NCI-H2196 (cell line): ENCODE measurements around the gene SMC3.
"Not testable (repeated sequence)": the region's sequence is repeated elsewhere in the genome, so short reads cannot be mapped to it uniquely, and the experiment has no call there.

Experiments
- DNase-seq: peaks from one replicate; lab custom pipeline; 2025; ENCODE audit not compliant: unreplicated experiment; lab: John Stamatoyannopoulos, UW

The SMC3 gene

DNA sequence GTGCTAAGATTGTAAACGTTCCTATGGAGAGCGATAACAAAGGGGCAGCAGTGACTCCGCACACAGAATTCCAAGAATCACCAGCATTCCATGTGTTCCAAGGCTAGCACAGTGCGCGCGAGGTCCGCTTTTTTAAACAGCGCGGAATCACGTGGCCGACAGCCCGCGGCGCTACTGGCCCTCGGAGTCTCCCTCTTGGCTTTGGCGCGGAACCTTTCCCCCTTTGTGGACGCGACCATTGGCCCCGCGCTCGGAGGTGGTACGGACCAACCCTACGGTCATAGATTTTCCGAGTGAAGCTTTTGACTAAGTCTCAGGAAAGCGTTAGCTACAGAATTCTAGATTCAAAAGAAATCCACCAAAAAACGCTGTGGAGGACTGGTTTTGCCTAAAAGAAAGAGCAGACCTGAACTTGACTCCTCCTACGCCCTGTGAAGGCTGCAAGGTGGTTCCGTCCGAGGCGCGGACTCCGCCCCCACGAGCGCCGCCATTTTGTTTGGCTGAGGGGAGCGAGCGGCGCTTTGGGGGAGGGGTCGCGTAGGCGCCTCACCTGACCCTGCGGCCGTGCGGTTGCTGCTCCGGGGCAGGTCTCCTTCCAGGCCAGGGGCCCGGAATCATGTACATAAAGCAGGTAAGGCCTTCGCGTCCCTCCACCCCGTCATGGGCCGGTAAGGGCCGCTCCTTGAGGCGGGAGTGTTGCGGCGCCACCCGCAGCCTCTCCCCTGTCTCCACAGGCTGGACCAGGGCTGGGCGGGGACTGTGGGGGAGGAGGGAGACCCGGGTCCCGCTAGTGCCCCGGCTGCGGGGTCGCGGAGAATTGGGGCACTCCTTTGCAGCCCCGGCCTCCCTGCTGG lies at the start of gene SMC3:
Gene SMC3, plus strand, starts transcription at position 495 of the 854 bp plus-strand sequence. Its CDS starts 122 bp downstream, at position 617.
- DNase-seq = peak; percentile 83

DNA sequence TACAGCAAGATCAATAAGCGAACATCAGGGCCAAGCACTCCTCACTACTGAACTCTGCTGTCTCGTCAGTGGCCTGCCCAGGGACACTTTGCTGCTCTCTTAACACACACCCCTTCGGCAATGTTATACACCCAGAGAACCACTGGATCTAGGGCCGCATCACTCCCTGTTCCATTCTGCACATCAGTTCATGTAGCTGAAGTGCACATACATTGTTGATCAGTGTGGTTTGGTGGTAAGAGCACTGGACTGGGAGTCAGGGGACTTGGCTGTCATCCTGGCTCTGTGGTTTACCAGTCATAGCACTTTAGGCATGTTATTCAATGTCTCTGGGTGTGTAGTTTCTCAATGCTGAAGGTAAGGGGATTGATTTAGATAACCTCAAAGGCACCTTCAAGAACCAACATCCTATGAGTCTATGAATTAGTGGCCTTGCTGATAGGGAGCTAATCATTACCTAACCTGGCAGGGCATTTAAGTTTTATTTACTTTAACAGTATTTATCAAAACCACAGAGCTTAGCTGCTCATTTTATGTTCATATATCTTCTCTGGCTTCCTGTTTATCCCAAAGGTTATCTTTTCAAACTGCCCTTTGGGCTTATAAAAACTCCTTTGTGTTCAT lies 45.0 kb upstream of the SMC3 start:
- no peak for DNase-seq

DNA sequence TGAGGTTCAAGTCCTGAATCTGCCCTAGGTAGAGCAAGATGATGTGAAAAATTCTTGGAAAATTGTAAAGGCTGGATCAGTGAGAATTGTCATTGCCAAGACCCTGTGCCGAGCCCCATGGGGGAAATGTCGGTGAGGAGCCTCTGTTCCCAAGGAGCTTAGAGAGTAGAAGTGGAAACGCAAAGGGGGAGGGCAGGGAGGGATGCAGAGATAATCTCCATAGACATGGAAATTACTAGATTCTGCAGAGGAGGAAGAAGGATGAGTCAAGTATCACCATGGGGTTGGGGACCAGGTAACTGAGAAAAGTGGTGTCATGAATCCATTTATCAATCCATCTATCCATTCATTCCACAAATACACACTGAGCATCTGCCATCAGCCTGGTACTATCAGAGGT lies 43.8 kb upstream of the SMC3 start:
- no peak for DNase-seq

DNA sequence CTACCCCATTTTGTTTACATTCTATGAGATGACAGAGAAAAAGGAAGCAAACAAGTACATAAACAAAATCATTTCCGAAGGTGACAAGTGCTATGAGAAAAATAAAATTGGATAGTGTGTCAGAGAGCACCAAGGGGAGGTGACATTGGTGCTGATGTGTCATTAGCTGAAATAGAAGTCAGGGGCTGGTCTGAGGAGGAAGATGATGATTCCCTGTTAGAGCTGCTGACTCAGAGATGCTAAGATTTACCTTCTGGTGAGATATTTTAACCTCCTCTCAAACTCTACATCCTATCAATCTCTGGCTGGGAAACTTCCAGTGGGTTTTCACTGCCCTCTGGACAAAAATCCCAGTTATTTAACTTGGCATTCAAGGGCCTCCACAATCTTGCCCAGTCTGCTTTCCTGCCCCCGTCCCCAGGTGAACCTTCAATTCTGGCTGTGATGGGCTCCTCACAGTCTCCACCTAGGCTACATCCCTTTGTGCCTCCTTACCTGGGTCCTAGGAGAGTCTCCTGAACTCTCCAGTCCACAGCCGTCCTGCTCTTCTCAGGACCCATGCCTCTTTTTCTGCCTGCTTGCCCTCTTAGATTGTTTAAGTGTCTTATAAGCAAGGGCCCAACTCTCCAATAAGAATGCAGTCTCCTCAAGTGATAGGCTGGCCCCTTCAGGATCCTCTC lies 43.2 kb upstream of the SMC3 start:
- DNase-seq = no peak

DNA sequence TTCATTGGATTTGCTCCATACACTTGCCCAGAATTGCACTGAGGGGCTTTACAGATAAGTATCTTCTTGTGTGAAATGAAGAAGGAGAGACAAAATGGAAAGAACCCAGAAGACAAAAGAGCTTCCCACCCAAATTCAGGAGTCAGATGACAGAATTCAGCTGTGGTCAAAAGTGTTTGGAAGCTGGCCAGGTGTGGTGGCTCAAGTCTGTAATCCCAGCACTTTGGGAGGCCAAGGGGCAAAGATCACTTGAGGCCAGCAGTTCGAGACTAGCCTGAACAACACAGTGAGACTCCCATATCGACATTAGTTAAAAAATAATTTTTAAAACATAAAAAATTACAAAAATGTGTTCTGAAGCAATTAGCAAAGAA lies 42.6 kb upstream of the SMC3 start:
- DNase-seq = no peak

DNA sequence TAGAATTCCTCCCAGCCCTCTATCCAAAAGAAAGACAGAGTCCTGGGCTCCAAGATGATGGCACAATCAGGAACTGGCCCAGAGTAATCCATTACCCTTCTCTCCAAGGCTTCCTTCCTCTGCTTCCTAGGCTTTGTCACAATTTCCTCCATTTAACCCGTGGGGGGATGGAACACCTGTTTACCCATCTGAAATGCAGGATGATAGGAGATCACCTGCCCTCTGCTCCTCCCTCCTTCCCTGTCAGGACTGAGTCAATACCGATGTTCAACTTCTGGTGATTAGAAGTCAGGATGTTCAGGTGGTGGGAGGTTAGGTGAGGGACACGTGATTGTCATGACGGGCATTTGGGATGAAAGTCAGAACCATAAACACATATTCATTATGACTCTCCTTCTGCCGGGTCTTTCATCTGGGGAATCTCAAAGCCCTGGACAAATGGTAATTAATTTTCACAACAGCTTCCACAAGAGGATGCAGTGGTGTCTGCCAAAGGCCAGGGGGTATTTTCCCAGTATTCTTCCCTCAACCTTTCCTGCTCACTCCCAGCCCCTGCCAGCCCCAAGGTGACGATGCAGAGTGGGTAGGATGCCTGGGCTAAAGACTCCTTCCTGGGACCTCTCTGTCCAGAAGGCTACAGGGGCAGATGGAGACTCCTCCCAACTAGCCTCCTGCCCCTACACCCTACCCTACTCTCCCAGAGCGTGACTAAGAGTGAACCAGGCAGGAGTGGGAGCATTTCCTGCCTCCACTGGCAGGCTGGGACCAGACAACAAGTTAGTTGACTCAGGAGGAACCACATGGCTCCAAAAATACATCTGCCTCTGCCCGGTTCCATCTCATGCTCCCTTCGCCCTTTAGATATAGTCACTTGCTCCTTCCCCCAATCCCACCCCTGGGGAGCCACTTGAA lies 41.9 kb upstream of the SMC3 start:
- no peak for DNase-seq

DNA sequence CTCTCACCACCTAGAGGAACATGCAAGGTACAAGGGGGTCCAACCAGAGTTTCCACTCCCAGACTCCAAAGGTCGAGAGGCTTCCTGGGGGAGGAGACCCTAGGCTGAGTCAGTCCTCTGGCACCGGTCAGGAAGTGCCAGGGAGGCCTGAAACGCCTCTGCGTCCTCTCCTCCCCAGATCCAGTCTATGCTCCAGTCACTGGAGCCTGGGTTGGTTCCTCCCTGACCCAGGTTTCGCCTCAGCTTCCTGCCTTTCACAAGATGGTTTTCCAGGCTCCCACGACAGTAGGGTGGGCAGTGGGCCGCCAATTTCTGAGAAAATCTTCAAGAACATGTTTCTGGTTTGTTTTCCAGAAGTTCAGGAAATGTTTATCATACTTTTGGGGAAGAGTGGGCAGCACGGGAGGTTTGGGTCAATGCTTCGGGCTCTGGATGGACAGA lies 39.7 kb upstream of the SMC3 start:
- no peak for DNase-seq

DNA sequence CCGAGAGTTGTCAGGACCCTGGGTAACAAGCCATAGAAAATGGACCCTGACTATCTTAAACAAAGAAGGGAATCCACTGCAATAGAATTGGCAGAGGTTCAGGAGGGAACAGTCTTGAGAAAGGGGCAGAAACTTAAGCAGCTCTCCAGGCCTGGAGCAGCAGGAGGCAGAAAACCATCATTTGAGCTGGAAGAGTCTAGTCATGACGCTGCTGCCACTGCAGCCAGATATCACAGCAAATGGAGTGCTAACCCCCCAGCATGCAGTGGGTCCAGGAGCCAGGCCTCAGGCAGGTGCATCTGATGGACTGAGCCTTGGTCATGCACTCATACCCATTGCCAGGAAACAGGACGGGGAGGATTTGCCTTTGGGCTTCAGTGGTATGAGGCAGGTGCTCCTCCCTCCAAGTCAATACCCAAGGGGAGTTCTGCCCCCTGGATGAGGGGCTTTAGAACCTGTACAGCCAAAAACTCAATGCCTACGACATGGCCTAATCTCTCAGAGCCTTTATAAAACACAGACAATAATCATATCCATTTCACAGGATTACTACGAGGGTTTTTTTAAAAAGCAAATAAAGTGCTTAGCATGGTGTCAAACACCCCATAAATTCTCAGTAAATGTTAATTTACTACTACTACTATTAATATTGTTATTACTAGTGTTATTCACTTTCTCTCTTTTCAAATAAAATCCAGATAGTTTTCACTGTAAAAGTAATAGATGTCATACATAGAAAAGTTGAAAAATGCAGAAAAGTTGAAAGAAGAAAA lies 39.1 kb upstream of the SMC3 start:
- no peak for DNase-seq

DNA sequence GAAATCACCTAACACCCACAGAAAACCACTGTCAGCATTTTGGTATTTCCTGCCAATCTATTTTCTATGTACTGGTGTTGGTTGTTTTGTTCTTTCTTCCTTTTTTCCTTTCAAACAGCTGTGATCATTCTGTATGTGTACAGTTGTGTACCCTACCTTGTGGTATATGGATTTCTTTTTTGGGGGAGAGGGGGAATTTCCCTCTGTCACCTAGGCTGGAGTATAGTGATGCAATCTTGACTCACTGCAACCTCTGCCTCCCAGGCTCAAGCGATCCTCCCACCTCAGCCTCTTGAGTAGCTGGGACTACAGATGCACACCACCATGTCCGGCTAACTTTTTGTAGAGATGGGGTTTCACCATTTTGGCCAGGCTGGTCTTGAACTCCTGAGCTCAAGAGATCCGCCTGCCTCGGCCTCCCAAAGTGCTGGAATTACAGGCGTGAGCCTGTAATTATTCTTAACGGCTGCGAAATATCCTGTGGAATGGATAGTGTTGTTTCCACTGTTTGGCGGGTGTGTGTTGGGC lies 38.4 kb upstream of the SMC3 start:
- DNase-seq = not testable (repeated sequence)

DNA sequence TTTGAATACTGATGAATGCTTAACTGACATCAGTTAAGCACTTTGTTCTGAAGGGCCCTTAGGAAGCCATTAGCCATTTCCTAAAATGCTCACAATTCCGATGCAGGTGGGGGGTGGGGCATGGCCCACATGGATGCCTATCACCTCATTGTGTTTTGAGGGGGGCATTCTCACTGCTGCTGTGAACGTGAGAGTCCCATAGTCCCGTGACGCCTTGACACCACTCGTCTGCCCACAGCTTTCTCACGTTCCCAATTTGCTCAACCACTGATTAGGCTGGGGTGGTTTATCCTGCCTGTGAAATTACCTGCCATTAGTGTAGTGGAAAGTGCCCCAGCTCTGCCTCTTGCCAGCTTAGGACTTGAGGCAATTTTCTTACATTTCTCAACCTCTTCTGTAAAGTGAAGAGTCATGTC lies 37.9 kb upstream of the SMC3 start:
- DNase-seq = no peak

DNA sequence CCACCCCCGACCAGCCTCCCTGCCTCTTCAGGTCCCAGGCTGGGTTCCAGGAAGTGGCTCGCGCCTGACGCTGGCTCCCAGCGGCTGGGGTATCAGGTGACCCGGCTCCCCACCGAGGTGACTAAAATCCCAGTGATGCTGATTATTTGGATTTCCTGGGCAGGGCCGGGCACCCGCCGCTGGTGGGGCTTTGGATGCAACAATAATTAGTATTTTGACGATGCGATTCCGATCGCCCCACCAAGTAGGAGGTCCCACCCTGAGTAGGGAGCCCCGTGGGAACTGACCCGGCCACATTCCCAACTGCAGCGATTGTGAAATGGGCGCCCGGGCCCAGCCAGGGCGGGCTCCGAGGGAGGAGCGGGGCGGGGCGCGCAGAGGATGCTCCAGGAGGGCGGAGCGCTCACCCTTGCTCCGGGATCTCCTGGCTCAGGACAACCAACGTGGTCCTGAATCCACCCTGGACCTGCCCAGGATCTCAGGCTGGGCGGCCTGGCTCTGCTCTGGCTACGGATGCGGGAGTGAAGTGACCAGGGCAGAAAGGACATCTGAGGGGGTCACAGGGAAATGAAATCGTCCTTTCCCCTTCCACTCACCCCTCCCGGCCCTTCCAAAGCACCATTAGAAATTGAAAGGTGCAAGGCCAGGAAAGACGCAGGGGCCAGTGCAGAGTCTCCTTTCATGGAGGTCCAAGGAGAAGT lies 37.2 kb upstream of the SMC3 start:
- DNase-seq = peak; percentile 7

DNA sequence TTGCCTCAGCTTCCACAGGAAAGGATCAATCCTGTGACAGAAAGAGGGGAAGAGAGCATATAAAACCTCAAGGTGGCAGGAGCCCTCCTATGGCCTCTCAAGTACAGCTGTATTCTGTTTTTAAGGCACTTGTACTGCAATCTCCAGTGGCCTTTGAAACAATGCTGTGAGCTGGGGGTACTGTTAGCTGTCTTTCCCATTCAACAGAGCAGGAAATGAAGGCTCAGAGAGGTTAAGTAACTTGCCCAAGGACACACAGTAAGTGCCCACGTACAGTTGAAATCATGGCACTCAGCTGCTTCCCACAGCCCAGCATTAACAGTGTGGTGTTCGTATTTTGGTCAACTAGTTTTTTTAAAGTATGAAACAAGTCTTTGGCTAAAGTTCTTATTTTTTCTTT lies 35.8 kb upstream of the SMC3 start:
- DNase-seq = no peak

DNA sequence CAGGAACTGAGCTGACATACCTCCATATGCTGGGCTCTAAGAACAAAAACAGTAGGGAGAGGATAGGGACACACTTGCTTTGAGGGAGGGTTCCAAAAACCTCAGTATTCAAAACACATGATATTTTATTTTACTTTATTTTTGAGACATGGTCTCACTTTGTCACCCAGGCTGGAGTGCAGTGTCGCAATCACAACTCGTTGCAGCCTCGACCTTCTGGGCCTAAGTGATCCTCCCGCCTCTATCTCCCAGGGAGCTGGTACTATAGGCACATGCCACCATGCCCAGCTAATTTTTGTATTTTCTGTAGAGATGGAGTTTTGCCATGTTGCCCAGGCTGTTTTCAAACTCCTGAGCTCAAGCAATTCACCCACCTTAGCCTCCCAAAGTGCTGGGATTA lies 34.9 kb upstream of the SMC3 start:
- not testable (repeated sequence) for DNase-seq

DNA sequence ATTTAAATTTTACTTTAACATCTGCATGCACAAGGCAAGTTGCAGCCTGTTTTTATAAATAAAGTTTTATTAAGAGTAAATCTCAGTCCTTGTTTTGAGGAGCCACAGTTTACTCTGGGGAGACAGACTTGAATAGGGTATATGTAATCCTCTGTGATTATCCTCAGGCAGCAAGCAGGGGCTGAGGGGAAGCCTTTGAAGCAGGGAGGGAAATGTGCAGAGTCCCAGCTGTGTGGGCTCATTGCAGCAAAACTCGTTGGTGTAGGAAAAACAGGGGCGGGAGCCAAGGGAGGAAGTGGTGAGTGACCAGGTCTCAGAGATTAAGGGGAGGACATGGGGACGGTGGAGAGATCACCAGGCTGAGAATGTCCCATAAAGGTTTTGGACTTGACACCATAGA lies 34.3 kb upstream of the SMC3 start:
- DNase-seq = no peak

DNA sequence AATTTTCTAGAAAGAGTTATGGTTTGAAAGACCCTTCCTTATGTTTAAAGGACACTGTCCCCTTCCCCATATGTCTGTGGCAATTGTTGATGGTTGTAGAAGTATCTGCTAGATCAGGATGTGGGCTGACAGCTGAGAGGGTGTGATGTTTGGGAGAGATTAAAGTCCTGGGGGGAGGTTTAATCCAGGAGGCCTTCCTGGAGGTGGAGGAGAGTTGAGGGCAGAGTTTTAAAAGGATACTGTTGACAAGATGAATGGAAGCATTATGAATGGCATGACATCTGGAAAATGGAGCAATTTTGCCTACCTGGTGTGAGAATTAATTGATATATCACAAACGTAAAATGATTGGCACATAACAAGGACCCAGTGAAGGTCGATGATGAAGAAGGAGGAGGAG lies 32.9 kb upstream of the SMC3 start:
- DNase-seq = no peak

DNA sequence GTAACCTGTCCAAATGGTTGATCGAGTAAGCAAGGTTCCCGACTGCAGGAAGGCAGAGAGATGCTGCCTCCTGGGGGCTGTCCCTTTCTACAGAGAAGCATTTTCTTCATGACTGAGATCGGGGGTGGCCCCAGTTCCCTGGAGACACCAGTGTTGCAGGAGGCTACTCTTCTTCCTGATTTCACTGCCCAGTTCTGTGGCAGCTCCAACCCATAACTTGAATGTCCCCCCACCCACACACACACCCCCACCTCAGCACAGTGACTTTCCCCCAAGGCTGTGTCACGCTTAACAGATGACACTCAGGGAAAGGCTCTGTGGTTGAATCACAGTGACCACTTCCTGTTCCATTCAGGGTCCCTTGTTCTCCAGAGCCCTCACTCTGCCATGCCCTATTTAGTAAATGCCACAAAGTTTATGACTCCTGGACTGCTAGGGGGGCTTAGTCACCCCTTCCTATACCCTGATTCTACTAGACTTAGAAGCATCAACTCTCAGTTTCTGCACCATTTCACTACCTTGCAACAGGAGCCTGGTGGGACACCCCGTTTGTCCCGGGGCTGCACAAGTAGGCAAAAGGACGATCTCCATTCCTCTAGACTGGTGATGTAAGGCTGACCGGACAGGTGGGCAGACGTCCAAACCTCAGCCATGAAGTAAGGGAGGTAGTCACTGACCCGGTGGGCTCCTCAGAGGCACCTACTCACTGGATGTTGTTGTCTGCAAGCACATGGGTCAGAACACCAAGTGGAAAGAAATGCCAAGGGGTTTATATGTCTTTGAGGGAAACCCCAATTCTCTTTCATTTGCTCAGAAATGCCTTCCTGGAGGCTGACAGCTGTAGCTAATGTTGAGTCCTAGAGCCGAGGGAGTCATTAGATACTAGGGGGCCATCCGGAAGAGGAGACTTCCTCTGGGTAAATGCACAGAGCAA lies 31.3 kb upstream of the SMC3 start:
- no peak for DNase-seq

DNA sequence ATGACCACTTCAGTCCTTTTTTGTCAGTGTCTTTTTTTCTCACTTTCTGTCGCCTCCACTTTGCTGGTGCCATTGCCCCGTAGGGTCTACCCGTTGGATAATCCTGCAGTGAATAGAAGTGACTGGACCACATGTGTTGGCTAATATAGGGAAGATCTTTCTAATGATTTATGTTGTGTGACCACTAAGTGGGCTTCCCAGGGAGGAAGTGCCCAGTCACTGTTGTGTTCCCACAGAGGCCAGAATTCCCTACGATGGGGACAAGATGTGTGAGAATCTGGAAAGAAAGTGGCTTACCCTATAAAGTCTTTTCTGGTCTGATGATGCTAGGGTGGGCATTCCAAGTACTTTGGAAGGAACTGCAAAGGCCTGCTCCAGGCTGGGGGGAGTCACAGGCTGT lies 28.4 kb upstream of the SMC3 start:
- DNase-seq = no peak

DNA sequence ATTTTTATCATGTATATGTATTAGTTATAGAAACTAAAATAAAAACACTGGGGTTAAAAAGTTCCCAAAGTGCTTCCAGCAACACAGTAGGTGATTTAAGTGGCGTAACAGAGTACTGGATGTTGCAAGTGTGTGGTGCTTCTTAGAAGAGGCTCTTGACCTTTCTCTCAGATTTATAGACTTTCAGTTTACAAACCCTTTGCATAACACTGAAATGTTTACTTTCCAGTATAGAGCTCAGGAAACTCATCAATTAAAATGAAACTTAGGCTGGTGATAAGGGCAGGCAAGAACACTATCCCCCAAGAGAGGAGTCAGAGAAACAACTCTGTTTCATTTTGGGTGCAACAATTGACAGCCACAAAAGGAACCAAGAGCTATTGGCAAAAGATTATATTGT lies 27.5 kb upstream of the SMC3 start:
- no peak for DNase-seq
